DND-41 (cell line): ENCODE results near the gene SLC38A10.

Experiments
- EZH2 ChIP-seq: IDR thresholded peaks from 3 replicates; pipeline ENCODE4 v1.6.1; 2012; ENCODE audit warnings: borderline replicate concordance, low read depth, mild to moderate bottlenecking, moderate library complexity, low read length, inconsistent platforms; ENCODE audit not compliant: severe bottlenecking
- TF ChIP-seq, protein P1 (sequence below): IDR thresholded peaks from 2 replicates; pipeline ENCODE4 v1.5.1; 2012; ENCODE audit warnings: borderline replicate concordance, low read length, moderate library complexity, mild to moderate bottlenecking; ENCODE audit not compliant: poor library complexity, severe bottlenecking; ENCODE audit errors: extremely low read depth

DNA sequence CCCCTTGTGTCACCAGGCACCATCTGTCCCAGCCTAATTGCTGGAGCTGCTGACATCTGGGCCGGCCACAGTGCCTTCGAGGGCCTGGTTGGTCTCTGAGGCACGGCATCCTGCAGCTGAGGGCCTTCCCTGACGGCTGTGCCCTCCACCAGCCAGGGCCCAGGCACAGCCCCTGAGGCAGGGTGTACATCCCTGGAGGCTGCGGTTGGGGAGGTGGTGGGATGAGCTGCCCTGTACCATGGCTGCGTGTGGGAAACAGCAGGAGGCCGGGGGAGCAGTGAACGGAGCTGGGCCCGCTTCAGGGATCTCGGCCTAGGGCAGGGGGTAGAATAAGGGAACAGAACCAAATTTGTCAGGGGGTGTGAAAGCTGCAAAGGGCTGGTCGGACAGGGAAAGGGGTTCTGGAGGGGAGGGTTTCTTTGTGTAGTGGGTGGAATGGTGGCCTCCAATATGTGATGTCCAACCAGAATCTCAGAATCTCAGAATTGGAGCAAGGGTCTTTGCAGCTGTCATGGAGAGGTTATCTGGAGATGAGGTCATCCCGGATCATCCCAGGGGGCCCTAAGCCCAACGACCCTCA, 10.0 kb upstream of the SLC38A10 start:
- TF ChIP-seq, protein P1, sequence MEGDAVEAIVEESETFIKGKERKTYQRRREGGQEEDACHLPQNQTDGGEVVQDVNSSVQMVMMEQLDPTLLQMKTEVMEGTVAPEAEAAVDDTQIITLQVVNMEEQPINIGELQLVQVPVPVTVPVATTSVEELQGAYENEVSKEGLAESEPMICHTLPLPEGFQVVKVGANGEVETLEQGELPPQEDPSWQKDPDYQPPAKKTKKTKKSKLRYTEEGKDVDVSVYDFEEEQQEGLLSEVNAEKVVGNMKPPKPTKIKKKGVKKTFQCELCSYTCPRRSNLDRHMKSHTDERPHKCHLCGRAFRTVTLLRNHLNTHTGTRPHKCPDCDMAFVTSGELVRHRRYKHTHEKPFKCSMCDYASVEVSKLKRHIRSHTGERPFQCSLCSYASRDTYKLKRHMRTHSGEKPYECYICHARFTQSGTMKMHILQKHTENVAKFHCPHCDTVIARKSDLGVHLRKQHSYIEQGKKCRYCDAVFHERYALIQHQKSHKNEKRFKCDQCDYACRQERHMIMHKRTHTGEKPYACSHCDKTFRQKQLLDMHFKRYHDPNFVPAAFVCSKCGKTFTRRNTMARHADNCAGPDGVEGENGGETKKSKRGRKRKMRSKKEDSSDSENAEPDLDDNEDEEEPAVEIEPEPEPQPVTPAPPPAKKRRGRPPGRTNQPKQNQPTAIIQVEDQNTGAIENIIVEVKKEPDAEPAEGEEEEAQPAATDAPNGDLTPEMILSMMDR = no peak
- no peak for TF ChIP-seq EZH2
